Right cardiac atrium (tissue), 5 donors: ENCODE results near the gene KLHL21. TPM values are rescaled to one million over a fixed set of nuclear protein-coding genes. Genes with fewer than 3 reads are reported as not detected.
"Not testable (repeated sequence)": the region's sequence is repeated elsewhere in the genome, so short reads cannot be mapped to it uniquely, and the experiment has no call there.

Source experiments
- ATAC-seq, 2 donors: fragments of 200-7000 bp; cut with Tn5 transposase; one replicate each; pipeline versions ENCODE4 v1.8.0 to v1.9.1; 2020; ENCODE audit warnings: moderate library complexity in 2 of 2, mild to moderate bottlenecking in 1 of 2
- DNase-seq, 3 donors: peaks; one replicate each; pipeline ENCODE4 v3.0.0-alpha.2; 2020
- H3K27ac ChIP-seq: one replicate; pipeline ENCODE4 v1.5.1; 2013; ENCODE audit warnings: mild to moderate bottlenecking, low read length, control low read depth, moderate library complexity
- H3K27me3 ChIP-seq: one replicate; pipeline ENCODE4 v1.6.1; 2013; ENCODE audit not compliant: control insufficient read depth, insufficient read depth
- H3K4me1 ChIP-seq: one replicate; pipeline ENCODE4 v1.6.1; 2013; ENCODE audit warnings: low read length; ENCODE audit not compliant: control insufficient read depth, insufficient read depth
- H3K4me3 ChIP-seq: one replicate; pipeline ENCODE4 v1.5.1; 2013; ENCODE audit warnings: low read length, control low read depth
- H3K9me3 ChIP-seq: one replicate; pipeline ENCODE4 v1.6.1; 2013; ENCODE audit warnings: low read length; ENCODE audit not compliant: control insufficient read depth
- WGBS: extraction: QIAGEN DNeasy Blood & Tissue Kit; methylation state at CpG from one replicate; pipeline ENCODE4 v1.1.7; 2013; 5-methylcytosine and 5-hydroxymethylcytosine counted together
- intact Hi-C, 4 donors: fragments of 100-400 bp; cut with DNase I; formaldehyde crosslinking; loops; one replicate each; pipeline versions ENCODE4 v1.11.0 to v1.14.0; 2022 to 2023
- polyA plus RNA-seq: library from polyadenylated mRNA; stranded (reverse); fragments of 200-250 nt; gene quantifications from one replicate; pipeline ENCODE4 v1.2.3, GENCODE V29; 2013
- total RNA-seq, 4 donors: library from RNA; stranded (reverse); fragmentation: NEBNext Ultra II Directional; extraction: Animal tissue kit (Norgen Biotek cat#: 25700); gene quantifications; one replicate each; pipeline ENCODE4 v1.2.1, GENCODE V29; 2021
- donor health status: healthy with polysubstance abuse.
- donor health status: DM: no; HTN: yes; CAD: no.
- donor health status: DM: no; HTN: no; CAD: no.
- donor health status: DM: no; HTN: yes; CAD: no; lungs with severe emphysema.
- donor health status: DM: yes; HTN: yes; CAD: no.

Gene KLHL21
- total and polyA plus RNA-seq, 5 donors = 54.9 to 71.3 (median 61.4) TPM

DNA sequence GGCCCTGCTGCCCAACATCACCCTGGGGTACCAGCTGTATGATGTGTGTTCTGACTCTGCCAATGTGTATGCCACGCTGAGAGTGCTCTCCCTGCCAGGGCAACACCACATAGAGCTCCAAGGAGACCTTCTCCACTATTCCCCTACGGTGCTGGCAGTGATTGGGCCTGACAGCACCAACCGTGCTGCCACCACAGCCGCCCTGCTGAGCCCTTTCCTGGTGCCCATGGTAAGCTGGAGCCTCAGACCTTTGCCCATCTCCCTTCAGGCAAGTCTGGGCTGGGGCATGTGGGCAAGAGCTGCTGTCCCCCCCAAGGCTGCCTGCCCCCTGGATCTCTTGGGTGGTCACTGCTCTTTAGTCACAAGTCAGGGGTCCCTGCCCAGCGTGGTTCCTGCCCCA lies 31.7 kb downstream of the KLHL21 start:
- Histone ChIP-seq H3K4me3 (no peak overlapping the region), H3K4me1 (no peaks in the 10 kb centered on the region), H3K27me3 (no peaks in the 10 kb centered on the region), H3K27ac (no peak overlapping the region), H3K9me3 (no peaks in the 10 kb centered on the region)
- intact Hi-C loops = no loop called here
- no peak for ATAC-seq
- 78% methylated on average over 5 of the region's 5 CpGs for WGBS
- DNase-seq = peak in 1 of 3 donors; percentile 31

GRCh38 chr1:6570100-6570499 lies 32.6 kb downstream of the KLHL21 start:
- WGBS = 65% methylated on average over 3 of the region's 3 CpGs
- ATAC-seq (no peak), DNase-seq (no peak)
- Histone ChIP-seq H3K27me3 (no peaks in the 10 kb centered on the region), H3K27ac (no peak overlapping the region), H3K9me3 (no peaks in the 10 kb centered on the region), H3K4me3 (no peak overlapping the region), H3K4me1 (no peaks in the 10 kb centered on the region)
- intact Hi-C loops = no loop called here

- DNase-seq = no peak
- no peak overlapping the region for H3K4me3 ChIP-seq
- H3K27ac ChIP-seq = no peak overlapping the region
- no peaks in the 10 kb centered on the region for H3K27me3 ChIP-seq
- H3K9me3 ChIP-seq = no peaks in the 10 kb centered on the region
- no peaks in the 10 kb centered on the region for H3K4me1 ChIP-seq
- WGBS = 88% methylated on average over 11 of the region's 11 CpGs
- intact Hi-C loops = no loop called here
- no peak for ATAC-seq
Observed at GRCh38 chr1:6569033-6569432, 33.6 kb downstream of the KLHL21 start.

- H3K4me3 ChIP-seq = no peak overlapping the region
- no peaks in the 10 kb centered on the region for H3K27me3 ChIP-seq
- no peaks in the 10 kb centered on the region for H3K4me1 ChIP-seq
- ATAC-seq = no peak
- no peak overlapping the region for H3K27ac ChIP-seq
- no peak for DNase-seq
- 67% methylated on average over 9 of the region's 9 CpGs for whole genome bisulfite sequencing
- no peaks in the 10 kb centered on the region for H3K9me3 ChIP-seq
- intact Hi-C loops = no loop called here
Observed at GRCh38 chr1:6560267-6560666, 42.4 kb downstream of the KLHL21 start.

- 88% methylated on average over 11 of the region's 11 CpGs for WGBS
- H3K4me1 ChIP-seq, H3K4me3 ChIP-seq, ATAC-seq, H3K9me3 ChIP-seq, H3K27ac ChIP-seq, DNase-seq, H3K27me3 ChIP-seq: not testable (repeated sequence)
- intact Hi-C loops = loop anchor here in 1 of 4 donors (10.0 kb wide), 1 partner anchor 76 kb away; no protein-coding TSS in a partner anchor
Observed at GRCh38 chr1:6559161-6559560, 43.5 kb downstream of the KLHL21 start.

- ATAC-seq = no peak
- WGBS = 76% methylated on average over 1 of the region's 1 CpG
Observed at GRCh38 chr1:6557597-6557996, 45.1 kb downstream of the KLHL21 start.

GRCh38 chr1:6554907-6555778 lies 47.5 kb downstream of the KLHL21 start, which contains the start of gene TAS1R1:
Gene TAS1R1, plus strand, starts transcription at chr1:6555307. Its CDS starts 67 bp downstream, at chr1:6555374.
- DNase-seq (peak; percentile 51 to 72 (median 70)), ATAC-seq (peak; percentile 29 to 36)
- Histone ChIP-seq H3K27ac (peak within 1 kb of the TSS; percentile 54), H3K27me3 (no peaks in the 10 kb centered on the region), H3K4me1 (peaks cover 2% of the 10 kb centered on the region), H3K4me3 (peak within 1 kb of the TSS; percentile 82), H3K9me3 (no peaks in the 10 kb centered on the region)
- 70% methylated on average over 19 of the region's 19 CpGs for WGBS
- intact Hi-C loops = loop anchor here in 3 of 4 donors (5.0 to 10.0 kb wide), 3 partner anchors 80 to 92 kb away; no protein-coding TSS in a partner anchor

More at GRCh38 chr1:6557597-6557996, 45.1 kb downstream of the KLHL21 start:
- no peak for DNase-seq
- Histone ChIP-seq H3K27ac (no peak overlapping the region), H3K9me3 (no peaks in the 10 kb centered on the region), H3K4me3 (no peak overlapping the region), H3K27me3 (no peaks in the 10 kb centered on the region), H3K4me1 (peaks cover 2% of the 10 kb centered on the region)
- intact Hi-C loops = loop anchor here in 1 of 4 donors (10.0 kb wide), 1 partner anchor 77 kb away; no protein-coding TSS in a partner anchor

GRCh38 chr1:6554031-6554906 lies 48.4 kb downstream of the KLHL21 start, which contains the start of gene NOL9:
Gene NOL9, minus strand, starts transcription at chr1:6554513. Its CDS starts 11 bp downstream, at chr1:6554502.
- H3K4me3 ChIP-seq = peak within 1 kb of the TSS; percentile 82
- DNase-seq (peak; percentile 95 to 99 (median 98)), ATAC-seq (peak; percentile 97)
- intact Hi-C loops = loop anchor here in 3 of 4 donors (5.0 to 10.0 kb wide), 3 partner anchors 81 to 93 kb away; no protein-coding TSS in a partner anchor
- peaks cover 2% of the 10 kb centered on the region for H3K4me1 ChIP-seq
- H3K9me3 ChIP-seq = no peaks in the 10 kb centered on the region
- H3K27me3 ChIP-seq = no peaks in the 10 kb centered on the region
- peak within 1 kb of the TSS; percentile 54 for H3K27ac ChIP-seq
- 2% methylated on average over 87 of the region's 87 CpGs for WGBS

DNA sequence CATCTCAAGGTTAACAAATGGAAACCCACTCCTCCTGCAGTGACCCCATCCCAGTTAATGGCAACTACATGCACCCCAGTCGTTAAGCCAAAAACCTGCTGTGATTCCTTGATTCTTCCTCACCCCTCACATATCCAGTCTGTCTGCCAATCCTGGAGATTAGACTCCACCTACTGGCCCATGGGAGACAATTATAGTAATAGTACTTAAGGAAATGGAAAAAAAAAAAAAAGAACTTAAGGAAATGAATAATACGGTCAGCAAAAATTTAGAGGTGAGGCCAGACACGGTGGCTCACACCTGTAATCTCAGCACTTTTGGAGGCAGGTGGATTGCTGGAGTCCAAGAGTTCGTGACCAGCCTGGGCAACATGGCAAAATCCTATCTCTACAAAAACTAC lies 55.4 kb downstream of the KLHL21 start:
- ATAC-seq (no peak), DNase-seq (no peak)
- Histone ChIP-seq H3K9me3 (no peaks in the 10 kb centered on the region), H3K4me3 (no peak overlapping the region), H3K27ac (no peak overlapping the region), H3K4me1 (no peaks in the 10 kb centered on the region), H3K27me3 (no peaks in the 10 kb centered on the region)
- WGBS = 62% methylated on average over 4 of the region's 4 CpGs
- intact Hi-C loops = no loop called here

GRCh38 chr1:6546326-6546725 lies 56.3 kb downstream of the KLHL21 start:
- H3K27me3 ChIP-seq = no peaks in the 10 kb centered on the region
- no peaks in the 10 kb centered on the region for H3K9me3 ChIP-seq
- no peak for DNase-seq
- ATAC-seq = peak in 1 of 2 donors; percentile 56
- intact Hi-C loops = no loop called here
- H3K4me1 ChIP-seq = no peaks in the 10 kb centered on the region
- no peak overlapping the region for H3K4me3 ChIP-seq
- 63% methylated on average over 5 of the region's 5 CpGs for WGBS
- H3K27ac ChIP-seq = no peak overlapping the region
